Coronary artery (tissue), 2 donors: ENCODE measurements around the gene CTNNA2.

Experiments
- DNase-seq: peaks from one replicate; pipeline ENCODE4 v3.0.0-alpha.2; 2017; ENCODE audit warnings: low spot score
- H3K27ac ChIP-seq, 2 donors: fragments of 200-600 bp; sonication (generic); one replicate each; pipeline ENCODE4 v1.5.1; 2016 to 2019
- H3K4me3 ChIP-seq: fragments of 200-600 bp; sonication (generic); 2 replicates; pipeline ENCODE4 v1.5.1; 2016; ENCODE audit warnings: mild to moderate bottlenecking, moderate library complexity
- CTCF ChIP-seq: fragments of 200-600 bp; sonication (generic); IDR thresholded peaks from one replicate; pipeline ENCODE4 v1.5.1; 2019; ENCODE audit warnings: antibody characterized with exemption

CTNNA2 gene

GRCh38 chr2:80167284-80167808, 654.5 kb downstream of the CTNNA2 start:
- TF ChIP-seq CTCF: no peak
- H3K27ac ChIP-seq: no peak overlapping the region
- DNase-seq: no peak
- H3K4me3 ChIP-seq: no peak overlapping the region

GRCh38 chr2:80168037-80168436, 655.2 kb downstream of the CTNNA2 start:
- no peak for TF ChIP-seq CTCF
- no peak overlapping the region for H3K4me3 ChIP-seq
- H3K27ac ChIP-seq: no peak overlapping the region
- DNase-seq: no peak

GRCh38 chr2:80168801-80169200, 656.0 kb downstream of the CTNNA2 start:
- no peak overlapping the region for H3K4me3 ChIP-seq
- no peak for TF ChIP-seq CTCF
- no peak overlapping the region for H3K27ac ChIP-seq
- no peak for DNase-seq

DNA sequence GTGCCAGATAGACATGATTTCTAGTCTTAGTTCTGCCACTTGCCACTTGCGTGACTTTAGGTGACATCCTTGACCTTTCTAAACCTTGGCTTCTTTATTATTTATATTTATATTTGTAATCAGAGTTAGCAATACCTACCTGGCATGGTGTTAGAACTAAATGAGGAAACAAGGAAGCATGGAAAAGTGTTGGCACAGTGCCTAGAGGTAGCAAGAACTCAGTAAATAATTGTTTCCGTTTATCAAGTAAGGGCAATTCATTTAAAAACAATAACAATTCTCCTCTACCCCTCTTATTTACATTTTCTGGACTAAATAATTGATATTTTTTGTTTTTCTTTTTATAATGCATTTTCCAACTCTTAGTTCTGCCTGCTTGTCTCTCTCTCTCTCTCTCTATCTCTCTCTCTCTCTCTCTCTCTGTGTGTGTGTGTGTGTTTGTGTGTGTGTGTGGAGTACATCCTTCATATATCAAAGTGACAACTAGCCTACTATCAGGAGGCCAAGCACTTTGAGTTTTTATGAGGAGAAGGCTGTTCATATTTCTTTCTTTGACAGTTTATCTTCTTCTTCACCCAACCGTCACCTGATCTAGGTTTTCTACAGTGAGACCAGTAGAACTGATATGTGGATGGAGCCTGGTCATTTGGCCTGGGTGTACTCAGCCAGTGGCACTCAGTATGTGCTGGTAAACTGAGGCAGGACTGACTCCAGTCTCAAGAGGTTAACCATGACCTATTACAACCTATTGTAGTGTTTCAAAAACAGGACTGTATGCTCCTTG, 657.2 kb downstream of the CTNNA2 start:
- DNase-seq: no peak
- no peak overlapping the region for H3K27ac ChIP-seq
- no peak for TF ChIP-seq CTCF
- H3K4me3 ChIP-seq: no peak overlapping the region

DNA sequence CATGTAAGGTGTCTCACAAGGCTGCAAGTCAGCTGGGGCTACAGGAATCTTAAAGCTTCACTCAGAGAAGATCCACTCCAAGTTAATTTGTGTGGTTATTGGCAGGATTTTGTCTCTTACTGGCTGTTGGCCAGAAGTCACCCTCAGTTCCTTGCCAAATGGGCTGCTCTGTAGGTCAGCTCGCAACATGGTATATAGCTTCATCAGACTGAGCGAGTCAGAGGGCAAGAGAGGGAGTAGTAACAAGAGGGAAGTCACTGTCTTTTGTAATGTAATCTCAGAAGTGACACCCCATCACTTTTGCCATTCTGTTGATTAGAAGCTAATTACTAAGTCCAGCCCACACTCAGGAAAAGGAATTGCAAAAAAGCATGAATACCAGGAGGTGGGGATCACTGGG, 672.2 kb downstream of the CTNNA2 start:
- TF ChIP-seq CTCF: no peak
- DNase-seq: no peak
- Histone ChIP-seq H3K4me3 (no peak overlapping the region), H3K27ac (no peak overlapping the region)

DNA sequence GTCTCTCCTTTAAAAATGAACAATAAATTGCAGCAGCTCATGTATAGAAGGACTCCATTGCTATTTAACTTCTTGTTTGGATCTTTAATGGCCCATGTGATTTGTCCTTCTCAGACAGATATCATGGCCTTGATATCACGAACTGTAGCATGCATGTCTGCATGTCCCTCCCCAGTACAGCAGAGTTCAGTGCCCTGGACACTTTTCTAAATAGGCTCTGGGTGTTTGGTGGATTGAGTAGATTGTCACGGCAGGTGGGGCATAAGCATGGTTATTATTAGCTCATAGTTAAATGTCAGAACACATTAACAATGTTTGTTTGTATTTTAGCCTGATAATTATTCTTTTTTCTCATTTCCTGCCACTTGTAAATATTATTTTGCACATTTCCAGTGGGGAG, 673.4 kb downstream of the CTNNA2 start:
- DNase-seq: no peak
- Histone ChIP-seq H3K27ac (no peak overlapping the region), H3K4me3 (no peak overlapping the region)
- TF ChIP-seq CTCF: no peak

GRCh38 chr2:80187156-80187555, 674.3 kb downstream of the CTNNA2 start:
- H3K27ac ChIP-seq: no peak overlapping the region

More at GRCh38 chr2:80187156-80187555, 674.3 kb downstream of the CTNNA2 start:
- TF ChIP-seq CTCF: no peak
- no peak overlapping the region for H3K4me3 ChIP-seq
- DNase-seq: no peak
